GM12878 (cell line): ENCODE data around the gene FILIP1L. TPM values are rescaled to one million over a fixed set of nuclear protein-coding genes. Genes with fewer than 3 reads are reported as not detected.

Source experiments
- ATAC-seq: fragments of 200-7000 bp; cut with Tn5 transposase; 3 replicates; pipeline ENCODE4 v1.9.1; 2020; ENCODE audit warnings: mild to moderate bottlenecking, moderate library complexity
- BruUV-seq: library from RNA; stranded (reverse); fragments of 400-500 nt; replicated peaks from 2 replicates; lab custom pipeline; 2021; lab: Mats Ljungman, UMichigan
- CTCF ChIA-PET: fragments of 300-600 bp; sonication (Branson Sonifier 250); formaldehyde crosslinking; extraction: SDS; loops from one replicate; lab custom pipeline; 2021; ENCODE audit warnings: inconsistent platforms; lab: Yijun Ruan, JAX
- POLR2A ChIA-PET: fragments of 350-600 bp; formaldehyde crosslinking; extraction: SDS; loops from one replicate; lab custom pipeline; 2021; ENCODE audit warnings: inconsistent platforms; lab: Charles Lee
- RAD21 ChIA-PET: fragments of 300-600 bp; sonication (Branson Sonifier 250); formaldehyde crosslinking; loops from one replicate; lab custom pipeline; 2023; ENCODE audit warnings: antibody characterized with exemption; ENCODE audit not compliant: unreplicated experiment; lab: Charles Lee
- SMC1A ChIA-PET: fragments of 300-600 bp; sonication (Branson Sonifier 250); formaldehyde crosslinking; loops from one replicate; lab custom pipeline; 2023; ENCODE audit not compliant: unreplicated experiment, uncharacterized antibody; lab: Charles Lee
- DNase-seq: peaks from one replicate; pipeline ENCODE4 v3.0.0-alpha.2; 2011; ENCODE audit warnings: low read depth, low spot score
- FAIRE-seq: peaks from 3 replicates; lab custom pipeline; 2011; peaks lifted over from hg19 to GRCh38; lab: Jason Lieb, UNC
- H2AFZ ChIP-seq: 2 replicates; pipeline ENCODE4 v1.6.0; 2011; ENCODE audit warnings: low read depth, low read length, control low read depth; ENCODE audit not compliant: control insufficient read depth
- H3K27ac ChIP-seq: 2 replicates; pipeline ENCODE4 v1.5.1; 2011; ENCODE audit warnings: control low read depth; ENCODE audit not compliant: control insufficient read depth, insufficient read depth
- H3K27me3 ChIP-seq, 2 experiments: replicated peaks in 1 of 2; 2 replicates each; pipeline versions ENCODE4 v1.6.0 to v1.6.1; 2011; ENCODE audit warnings: low read length in 1 of 2; ENCODE audit not compliant: control insufficient read depth in 2 of 2, insufficient read depth in 2 of 2
- H3K36me3 ChIP-seq, 2 experiments: 2 replicates each; pipeline ENCODE4 v1.5.1; 2011; ENCODE audit warnings: low read length in 1 of 2; ENCODE audit not compliant: control insufficient read depth in 2 of 2, insufficient read depth in 2 of 2
- H3K4me1 ChIP-seq: 2 replicates; pipeline ENCODE4 v1.6.1; 2011; ENCODE audit warnings: mild to moderate bottlenecking, low read length, moderate library complexity, mixed read lengths; ENCODE audit not compliant: control insufficient read depth, insufficient read depth
- H3K4me2 ChIP-seq: 2 replicates; pipeline ENCODE4 v1.6.0; 2011; ENCODE audit warnings: control low read depth; ENCODE audit not compliant: control insufficient read depth, insufficient read depth
- H3K4me3 ChIP-seq: fragments of 200-600 bp; sonication (generic); 2 replicates; pipeline ENCODE4 v1.5.1; 2016
- H3K79me2 ChIP-seq: 2 replicates; pipeline ENCODE4 v1.6.0; 2011; ENCODE audit warnings: low read length; ENCODE audit not compliant: control insufficient read depth, insufficient read depth
- H3K9ac ChIP-seq: 2 replicates; pipeline ENCODE4 v1.8.0; 2011; ENCODE audit warnings: low read length, control low read depth, mixed read lengths; ENCODE audit not compliant: control insufficient read depth, insufficient read depth
- H3K9me3 ChIP-seq: replicated peaks from 3 replicates; pipeline ENCODE4 v1.5.1; 2011; ENCODE audit warnings: mild to moderate bottlenecking, low read length; ENCODE audit not compliant: control insufficient read depth, insufficient read depth
- H4K20me1 ChIP-seq: 2 replicates; pipeline ENCODE4 v1.6.0; 2011; ENCODE audit not compliant: control insufficient read depth, insufficient read depth
- CBX3 ChIP-seq: fragments of 200-600 bp; sonication (generic); IDR thresholded peaks from 2 replicates; pipeline ENCODE4 v1.6.1; 2016; ENCODE audit warnings: low read depth, borderline replicate concordance
- CEBPB ChIP-seq, 2 experiments: fragments of 150-350 bp in 1 of 2; IDR thresholded peaks; 2 replicates each; pipeline ENCODE4 v1.6.1; 2012 to 2014; ENCODE audit warnings: low read depth in 2 of 2, low read length in 2 of 2, borderline replicate concordance in 1 of 2, inconsistent platforms in 1 of 2
- EGR1 ChIP-seq, 2 experiments: IDR thresholded peaks; 1 replicate in 1 of 2; 2 replicates in 1 of 2; pipeline ENCODE4 v1.6.1; 2011 to 2012; ENCODE audit warnings: low read depth in 2 of 2, low read length in 2 of 2, borderline replicate concordance in 1 of 2, mild to moderate bottlenecking in 1 of 2, moderate library complexity in 1 of 2
- EP300 ChIP-seq, 2 experiments: fragments of 150-350 bp in 1 of 2; IDR thresholded peaks; 2 replicates each; pipeline ENCODE4 v1.6.1; 2011 to 2012; ENCODE audit warnings: low read depth in 2 of 2, low read length in 2 of 2, borderline replicate concordance in 1 of 2, improper control_type of control experiment in 1 of 2, inconsistent platforms in 1 of 2; ENCODE audit not compliant: control insufficient read depth in 1 of 2
- IKZF2 ChIP-seq, 2 experiments: fragments of 450-650 bp; IDR thresholded peaks; 2 replicates each; pipeline ENCODE4 v1.6.1; 2017; ENCODE audit warnings: mild to moderate bottlenecking in 2 of 2, moderate library complexity in 2 of 2
- MTA2 ChIP-seq: fragments of 450-650 bp; IDR thresholded peaks from 2 replicates; pipeline ENCODE4 v1.6.1; 2016; ENCODE audit warnings: low read depth, mild to moderate bottlenecking, moderate library complexity
- NFYA ChIP-seq: IDR thresholded peaks from 2 replicates; pipeline ENCODE4 v1.6.1; 2011; ENCODE audit warnings: low read depth, mild to moderate bottlenecking, low read length, improper control_type of control experiment, borderline replicate concordance
- NR2F1 ChIP-seq: fragments of 450-650 bp; conservative IDR thresholded peaks from 2 replicates; pipeline ENCODE4 v1.6.1; 2017; ENCODE audit warnings: mild to moderate bottlenecking
- RCOR1 ChIP-seq: conservative IDR thresholded peaks from 2 replicates; pipeline ENCODE4 v1.6.1; 2012; ENCODE audit warnings: low read depth, low read length, improper control_type of control experiment
- RFX5 ChIP-seq: IDR thresholded peaks from 2 replicates; pipeline ENCODE4 v1.6.1; 2011; ENCODE audit warnings: low read depth, low read length, improper control_type of control experiment
- SIX5 ChIP-seq: IDR thresholded peaks from 2 replicates; pipeline ENCODE4 v1.6.1; 2011; ENCODE audit warnings: mild to moderate bottlenecking, low read depth, low read length, moderate library complexity; ENCODE audit not compliant: severe bottlenecking
- SP1 ChIP-seq: IDR thresholded peaks from one replicate; pipeline ENCODE4 v1.6.1; 2011; ENCODE audit warnings: low read depth, low read length
- SREBF2 ChIP-seq: IDR thresholded peaks from 2 replicates; pipeline ENCODE4 v1.6.1; 2012; ENCODE audit warnings: mild to moderate bottlenecking, low read length
- SRF ChIP-seq, 2 experiments: IDR thresholded peaks; 2 replicates each; pipeline ENCODE4 v1.6.1; 2011; ENCODE audit warnings: low read depth in 2 of 2, low read length in 2 of 2, mild to moderate bottlenecking in 1 of 2, moderate library complexity in 1 of 2
- SUPT20H ChIP-seq: IDR thresholded peaks from 2 replicates; pipeline ENCODE4 v1.6.1; 2011; ENCODE audit warnings: low read depth, mild to moderate bottlenecking, low read length, moderate library complexity, borderline replicate concordance; ENCODE audit not compliant: control insufficient read depth
- WRNIP1 ChIP-seq: IDR thresholded peaks from 2 replicates; pipeline ENCODE4 v1.6.1; 2011; ENCODE audit warnings: low read depth, low read length, improper control_type of control experiment, borderline replicate concordance
- ZNF274 ChIP-seq: IDR thresholded peaks from one replicate; pipeline ENCODE4 v1.8.0; 2011; ENCODE audit not compliant: insufficient read length, insufficient read depth
- ZNF622 ChIP-seq: fragments of 450-650 bp; IDR thresholded peaks from 2 replicates; pipeline ENCODE4 v1.6.1; 2017; ENCODE audit warnings: mild to moderate bottlenecking, inconsistent platforms
- WGBS: methylation state at CpG from one replicate; pipeline ENCODE4 v1.1.6; 2016; ENCODE audit warnings: low lambda C conversion rate; ENCODE audit not compliant: insufficient replicate concordance, insufficient coverage; ENCODE audit errors: missing lambda C conversion rate; 5-methylcytosine and 5-hydroxymethylcytosine counted together
- in situ Hi-C: fragments of 300-500 bp; cut with MboI; formaldehyde crosslinking; loops from 9 replicates; pipeline ENCODE4 v1.14.3; 2018; ENCODE audit warnings: mixed read lengths
- intact Hi-C: fragments of 100-400 bp; cut with micrococcal nuclease; formaldehyde crosslinking; loops from one replicate; pipeline ENCODE4 v1.14.2; 2022; ENCODE audit not compliant: unreplicated experiment
- polyA plus RNA-seq, 11 experiments: library from polyadenylated mRNA; depleted of rRNA in 4 of 11; unstranded in 6 of 11; stranded (reverse) in 5 of 11; fragments of >200 nt; fragmentation: Nextera tagmentation in 4 of 11; fragmentation: Illumina TruSeq in 1 of 11; extraction: Ambion mirVana in 4 of 11; extraction: Trizol in 1 of 11; gene quantifications; 1 replicate in 1 of 11; 2 replicates in 10 of 11; pipeline versions ENCODE4 v1.2.1 to v1.2.3, GENCODE V29; 2011 to 2016; ENCODE audit warnings: inconsistent platforms in 2 of 11, missing spikeins in 2 of 11, low read depth in 1 of 11
- total RNA-seq, 4 experiments: library from RNA; depleted of rRNA in 3 of 4; stranded (reverse); fragments of >200 nt in 3 of 4; fragmentation: Illumina TruSeq in 1 of 4; extraction: Trizol in 1 of 4; gene quantifications; 2 replicates each; pipeline versions ENCODE4 v1.2.1 to v1.2.3, GENCODE V29; 2013 to 2021
- TF ChIP-seq, protein P1 (sequence below): IDR thresholded peaks from 2 replicates; pipeline ENCODE4 v1.6.1; 2012; ENCODE audit warnings: low read length, inconsistent platforms

Gene FILIP1L
- total and polyA plus RNA-seq, 10 of the 15 experiments (the other 5 are each of a cell fraction or from before 2014, with no cell fraction given), result 0.24 to 6.1 (median 3.5) TPM

DNA sequence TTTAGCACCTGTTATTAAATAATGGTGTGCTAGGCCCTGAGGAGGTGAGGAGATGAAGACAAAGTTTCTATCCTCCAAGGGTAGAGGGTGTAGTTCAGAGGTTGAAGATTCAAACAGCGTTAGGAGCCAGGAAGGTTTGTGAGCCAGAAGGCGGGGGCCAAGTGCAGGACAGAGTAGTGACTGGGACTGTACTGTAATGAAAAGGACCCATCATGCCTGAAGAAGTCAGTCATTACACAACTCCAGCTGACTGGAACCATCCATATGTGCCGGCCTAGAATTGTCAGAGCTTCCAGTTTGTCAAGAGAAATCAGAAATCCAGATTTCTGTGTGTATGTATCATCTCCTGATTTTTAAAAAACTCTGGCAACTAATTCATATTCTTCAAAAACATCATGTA is 54.8 kb downstream of the FILIP1L start:
- CTCF ChIA-PET, result interaction anchor here (2.5 to 8.6 kb wide), 4 partner anchors 11 to 228 kb away, joined by 10 to 43 read pairs (median 12); no protein-coding TSS in a partner anchor
- Histone ChIP-seq H4K20me1 (no peaks in the 10 kb centered on the region), H3K27me3 (no peaks in the 10 kb centered on the region), H3K36me3 (no peaks in the 10 kb centered on the region), H3K4me3 (no peak overlapping the region), H3K27ac (no peak overlapping the region), H3K79me2 (no peaks in the 10 kb centered on the region), H3K9ac (no peak overlapping the region), H3K9me3 (no peaks in the 10 kb centered on the region), H2AFZ (no peak overlapping the region), H3K4me2 (no peak overlapping the region), H3K4me1 (no peaks in the 10 kb centered on the region; the same call in 1 of the 2 replicates)
- DNase-seq (no peak), FAIRE-seq (no peak), ATAC-seq (no peak)
- RAD21 ChIA-PET, result interaction anchor here (0.7 kb wide), 1 partner anchor 121 kb away, joined by 3 read pairs; no protein-coding TSS in a partner anchor
- BruUV-seq, result no TSS peak
- POLR2A ChIA-PET, result no interaction called here
- SMC1A ChIA-PET, result interaction anchor here (1.7 to 2.5 kb wide), 2 partner anchors 15 to 210 kb away, joined by 3 to 13 read pairs; no protein-coding TSS in a partner anchor
- in situ Hi-C loops, result no loop called here
- intact Hi-C loops, result no loop called here
- 97% methylated on average over 3 of the region's 3 CpGs for WGBS
- TF ChIP-seq WRNIP1 (no peak), CBX3 (no peak), ZNF274 (no peak), IKZF2 (IDR thresholded peaks at IDR 0.05) (no peak), SRF (IDR thresholded peaks at IDR 0.05; ENCODE audit: low read depth in 2 of 2, low read length in 2 of 2) (no peak), EP300 (IDR thresholded peaks at IDR 0.05; ENCODE audit: borderline replicate concordance in 1 of 2, control insufficient read depth in 1 of 2, low read depth in 2 of 2, low read length in 2 of 2) (no peak), SREBF2 (no peak), SIX5 (no peak), NR2F1 (no peak), CEBPB (IDR thresholded peaks at IDR 0.05; ENCODE audit: borderline replicate concordance in 1 of 2, low read depth in 2 of 2, low read length in 2 of 2) (no peak), NFYA (no peak), RCOR1 (no peak), ZNF622 (no peak), MTA2 (no peak), SP1 (no peak), EGR1 (IDR thresholded peaks at IDR 0.05; ENCODE audit: borderline replicate concordance in 1 of 2, low read depth in 2 of 2, low read length in 2 of 2) (no peak), SUPT20H (no peak), RFX5 (no peak)
- TF ChIP-seq, protein P1, sequence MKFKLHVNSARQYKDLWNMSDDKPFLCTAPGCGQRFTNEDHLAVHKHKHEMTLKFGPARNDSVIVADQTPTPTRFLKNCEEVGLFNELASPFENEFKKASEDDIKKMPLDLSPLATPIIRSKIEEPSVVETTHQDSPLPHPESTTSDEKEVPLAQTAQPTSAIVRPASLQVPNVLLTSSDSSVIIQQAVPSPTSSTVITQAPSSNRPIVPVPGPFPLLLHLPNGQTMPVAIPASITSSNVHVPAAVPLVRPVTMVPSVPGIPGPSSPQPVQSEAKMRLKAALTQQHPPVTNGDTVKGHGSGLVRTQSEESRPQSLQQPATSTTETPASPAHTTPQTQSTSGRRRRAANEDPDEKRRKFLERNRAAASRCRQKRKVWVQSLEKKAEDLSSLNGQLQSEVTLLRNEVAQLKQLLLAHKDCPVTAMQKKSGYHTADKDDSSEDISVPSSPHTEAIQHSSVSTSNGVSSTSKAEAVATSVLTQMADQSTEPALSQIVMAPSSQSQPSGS, result no peak
